ENCODE results near the gene SEC11A. TPM values are rescaled to one million over a fixed set of nuclear protein-coding genes. Genes with fewer than 3 reads are reported as not detected.

Gene SEC11A
- total and polyA plus RNA-seq, 2 donors (not counting 1 experiment from before 2014, with no cell fraction given): 23.1 to 78.0 TPM

DNA sequence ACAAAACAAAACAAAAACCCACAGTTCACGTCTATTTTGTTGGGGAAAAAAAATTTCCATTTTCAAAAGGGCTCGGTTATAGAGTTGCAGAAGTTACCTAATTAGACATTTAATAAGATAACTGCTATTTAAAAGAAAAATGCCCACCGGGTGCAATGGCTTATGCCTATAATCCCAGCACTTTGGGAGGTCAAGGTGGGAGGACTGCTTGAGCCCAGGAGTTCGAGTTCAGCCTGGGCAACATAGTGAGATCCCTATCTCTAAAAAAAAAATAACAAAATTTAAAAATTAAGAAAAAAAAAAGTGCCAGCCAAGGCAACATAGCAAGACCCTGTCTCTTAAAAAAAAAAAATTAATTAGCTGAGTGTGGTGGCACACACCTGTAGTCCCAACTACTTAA, 19.2 kb downstream of the SEC11A start:
- Histone ChIP-seq H4K20me1 (ENCODE audit: control insufficient read depth, insufficient read depth, low read length, poor library complexity, severe bottlenecking) (peaks cover 68% of the 10 kb centered on the region), H3K9ac (ENCODE audit: low read length) (no peak overlapping the region), H3K36me3 (replicated peaks in 1 of 2; ENCODE audit: control extremely low read depth in 1 of 2, control insufficient read depth in 1 of 2, extremely low read depth in 1 of 2, insufficient read depth in 2 of 2, low read length in 1 of 2) (peaks cover 0 to 6% of the 10 kb centered on the region in 2 experiments), H3K27ac (ENCODE audit: low read length in 2 of 2) (peak overlapping the region in 1 of 2 donors; percentile 21), H3K4me1 (ENCODE audit: control insufficient read depth in 2 of 2, insufficient read depth in 2 of 2, low read length in 2 of 2) (peaks cover 3 to 13% of the 10 kb centered on the region in 2 donors), H3K4me3 (ENCODE audit: control extremely low read depth in 1 of 5, extremely low read depth in 1 of 5, insufficient read depth in 1 of 5, low read depth in 2 of 5, low read length in 4 of 5) (no peak overlapping the region), H2AFZ (ENCODE audit: insufficient read depth, low read depth, low read length, poor library complexity, severe bottlenecking) (no peak overlapping the region), H3K79me2 (ENCODE audit: control insufficient read depth, insufficient read depth, low read length) (peaks cover 99% of the 10 kb centered on the region), H3K27me3 (replicated peaks in 1 of 4; ENCODE audit: control extremely low read depth in 1 of 4, control insufficient read depth in 3 of 4, insufficient read depth in 4 of 4, low read length in 3 of 4) (no peaks in the 10 kb centered on the region), H3K9me3 (ENCODE audit: control extremely low read depth in 1 of 3, control insufficient read depth in 2 of 3, insufficient read depth in 1 of 3, low read length in 2 of 3) (no peaks in the 10 kb centered on the region), H3K4me2 (replicated peaks; ENCODE audit: low read depth, low read length, poor library complexity, severe bottlenecking) (no peak overlapping the region)
- CTCF ChIA-PET: no interaction called here
- POLR2A ChIA-PET: no interaction called here
- no peaks in the 10 kb centered on the region for H3K27me3 Mint-ChIP-seq
- peaks cover 53% of the 10 kb centered on the region for H3K4me1 Mint-ChIP-seq
- TF ChIP-seq EZH2 (IDR thresholded peaks at IDR 0.05; ENCODE audit: borderline replicate concordance, insufficient read depth, low read depth, low read length, poor library complexity, severe bottlenecking): no peak
- TF ChIP-seq, protein P1, sequence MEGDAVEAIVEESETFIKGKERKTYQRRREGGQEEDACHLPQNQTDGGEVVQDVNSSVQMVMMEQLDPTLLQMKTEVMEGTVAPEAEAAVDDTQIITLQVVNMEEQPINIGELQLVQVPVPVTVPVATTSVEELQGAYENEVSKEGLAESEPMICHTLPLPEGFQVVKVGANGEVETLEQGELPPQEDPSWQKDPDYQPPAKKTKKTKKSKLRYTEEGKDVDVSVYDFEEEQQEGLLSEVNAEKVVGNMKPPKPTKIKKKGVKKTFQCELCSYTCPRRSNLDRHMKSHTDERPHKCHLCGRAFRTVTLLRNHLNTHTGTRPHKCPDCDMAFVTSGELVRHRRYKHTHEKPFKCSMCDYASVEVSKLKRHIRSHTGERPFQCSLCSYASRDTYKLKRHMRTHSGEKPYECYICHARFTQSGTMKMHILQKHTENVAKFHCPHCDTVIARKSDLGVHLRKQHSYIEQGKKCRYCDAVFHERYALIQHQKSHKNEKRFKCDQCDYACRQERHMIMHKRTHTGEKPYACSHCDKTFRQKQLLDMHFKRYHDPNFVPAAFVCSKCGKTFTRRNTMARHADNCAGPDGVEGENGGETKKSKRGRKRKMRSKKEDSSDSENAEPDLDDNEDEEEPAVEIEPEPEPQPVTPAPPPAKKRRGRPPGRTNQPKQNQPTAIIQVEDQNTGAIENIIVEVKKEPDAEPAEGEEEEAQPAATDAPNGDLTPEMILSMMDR (IDR thresholded peaks at IDR 0.05): no peak
- no CpG with 5 or more reads among the region's 4 CpGs for WGBS (ENCODE audit: insufficient coverage)
- no peak overlapping the region for H3K27ac Mint-ChIP-seq
- H3K9me3 Mint-ChIP-seq (ENCODE audit: insufficient read depth): no peaks in the 10 kb centered on the region
- DNase-seq (no peak), ATAC-seq (ENCODE audit: low read depth) (no peak)
- intact Hi-C loops (cut with micrococcal nuclease): no loop called here
- no peak overlapping the region for H3K4me3 Mint-ChIP-seq

GRCh38 chr15:84690342-84690741, 25.6 kb downstream of the SEC11A start:
- Histone ChIP-seq H3K4me3 (ENCODE audit: control extremely low read depth in 1 of 5, extremely low read depth in 1 of 5, insufficient read depth in 1 of 5, low read depth in 2 of 5, low read length in 4 of 5) (no peak overlapping the region), H3K79me2 (ENCODE audit: control insufficient read depth, insufficient read depth, low read length) (peaks cover 76% of the 10 kb centered on the region), H4K20me1 (ENCODE audit: control insufficient read depth, insufficient read depth, low read length, poor library complexity, severe bottlenecking) (peaks cover 20% of the 10 kb centered on the region), H3K4me2 (replicated peaks; ENCODE audit: low read depth, low read length, poor library complexity, severe bottlenecking) (no peak overlapping the region), H3K27ac (ENCODE audit: low read length in 2 of 2) (peak overlapping the region in 1 of 2 donors; percentile 66), H3K4me1 (ENCODE audit: control insufficient read depth in 2 of 2, insufficient read depth in 2 of 2, low read length in 2 of 2) (peaks cover 18 to 26% of the 10 kb centered on the region in 2 donors), H3K27me3 (replicated peaks in 1 of 4; ENCODE audit: control extremely low read depth in 1 of 4, control insufficient read depth in 3 of 4, insufficient read depth in 4 of 4, low read length in 3 of 4) (no peaks in the 10 kb centered on the region), H3K9me3 (ENCODE audit: control extremely low read depth in 1 of 3, control insufficient read depth in 2 of 3, insufficient read depth in 1 of 3, low read length in 2 of 3) (peaks cover 0 to 7% (median 0%) of the 10 kb centered on the region in 3 donors), H3K36me3 (replicated peaks in 1 of 2; ENCODE audit: control extremely low read depth in 1 of 2, control insufficient read depth in 1 of 2, extremely low read depth in 1 of 2, insufficient read depth in 2 of 2, low read length in 1 of 2) (peaks cover 6 to 24% of the 10 kb centered on the region in 2 experiments), H2AFZ (ENCODE audit: insufficient read depth, low read depth, low read length, poor library complexity, severe bottlenecking) (no peak overlapping the region), H3K9ac (ENCODE audit: low read length) (no peak overlapping the region)
- Mint-ChIP-seq H3K27ac (peak overlapping the region; percentile 10), H3K9me3 (ENCODE audit: insufficient read depth) (no peaks in the 10 kb centered on the region), H3K27me3 (no peaks in the 10 kb centered on the region), H3K4me1 (peaks cover 45% of the 10 kb centered on the region), H3K4me3 (no peak overlapping the region)
- ChIA-PET POLR2A (no interaction called here), CTCF (no interaction called here)
- intact Hi-C loops (cut with micrococcal nuclease): no loop called here
- TF ChIP-seq, protein P1 (IDR thresholded peaks at IDR 0.05): no peak
- no peak for TF ChIP-seq EZH2 (IDR thresholded peaks at IDR 0.05; ENCODE audit: borderline replicate concordance, insufficient read depth, low read depth, low read length, poor library complexity, severe bottlenecking)
- DNase-seq (peak; percentile 60), ATAC-seq (ENCODE audit: low read depth) (peak; percentile 72)
- 100% methylated on average over 1 of the region's 8 CpGs for WGBS (ENCODE audit: insufficient coverage)
